Frontal cortex (tissue), 4 donors: ENCODE measurements around the gene TMEM179. TPM values are rescaled to one million over a fixed set of nuclear protein-coding genes. Genes with fewer than 3 reads are reported as not detected.
"Not testable (repeated sequence)": the region's sequence is repeated elsewhere in the genome, so short reads cannot be mapped to it uniquely, and the experiment has no call there.

Experiments
- DNase-seq, 2 donors: peaks; one replicate each; pipeline ENCODE4 v3.0.0; 2012; ENCODE audit warnings: low spot score in 2 of 2
- FAIRE-seq: peaks from 2 replicates; lab custom pipeline; 2012; peaks lifted over from hg19 to GRCh38; lab: Jason Lieb, UNC
- total RNA-seq: library from RNA; depleted of rRNA; stranded (reverse); fragments of >200 nt; gene quantifications from one replicate; pipeline ENCODE4 v1.2.3, GENCODE V29; 2014
- donor health status: control.
- donor health status: control.
- donor health status: control.

TMEM179 gene
- total RNA-seq, 1 donor from 2014 or later: 42.0 TPM

GRCh38 chr14:104589338-104590195, 15.0 kb downstream of the TMEM179 start:
- DNase-seq: no peak
- no peak for FAIRE-seq

- FAIRE-seq: no peak
- DNase-seq: peak; percentile 54 to 71
Measured at GRCh38 chr14:104588066-104588857, 16.3 kb downstream of the TMEM179 start.

DNA sequence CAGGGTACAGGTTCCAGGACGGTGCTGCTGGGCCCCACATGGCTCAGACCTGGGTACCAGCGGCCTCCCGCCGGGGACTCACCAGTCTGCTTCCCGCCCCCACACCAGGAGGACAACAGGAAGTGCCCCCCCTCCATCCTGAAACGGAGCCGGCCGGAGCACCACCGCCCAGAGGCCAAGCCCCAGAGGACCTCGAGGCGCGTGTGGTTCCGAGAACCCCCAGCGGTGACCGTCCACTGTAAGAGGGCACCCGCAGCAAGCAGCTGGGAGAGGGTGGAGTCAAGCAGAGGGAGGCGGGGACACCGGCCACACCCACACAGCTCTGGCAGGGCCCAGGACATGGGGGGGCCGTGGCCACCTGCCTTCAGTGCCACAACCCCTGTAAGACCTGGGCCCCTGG, 16.9 kb downstream of the TMEM179 start:
- FAIRE-seq (no peak), DNase-seq (no peak)

- DNase-seq (peak; percentile 61 to 62), FAIRE-seq (no peak)
Measured at GRCh38 chr14:104586832-104587620, 17.5 kb downstream of the TMEM179 start.

DNA sequence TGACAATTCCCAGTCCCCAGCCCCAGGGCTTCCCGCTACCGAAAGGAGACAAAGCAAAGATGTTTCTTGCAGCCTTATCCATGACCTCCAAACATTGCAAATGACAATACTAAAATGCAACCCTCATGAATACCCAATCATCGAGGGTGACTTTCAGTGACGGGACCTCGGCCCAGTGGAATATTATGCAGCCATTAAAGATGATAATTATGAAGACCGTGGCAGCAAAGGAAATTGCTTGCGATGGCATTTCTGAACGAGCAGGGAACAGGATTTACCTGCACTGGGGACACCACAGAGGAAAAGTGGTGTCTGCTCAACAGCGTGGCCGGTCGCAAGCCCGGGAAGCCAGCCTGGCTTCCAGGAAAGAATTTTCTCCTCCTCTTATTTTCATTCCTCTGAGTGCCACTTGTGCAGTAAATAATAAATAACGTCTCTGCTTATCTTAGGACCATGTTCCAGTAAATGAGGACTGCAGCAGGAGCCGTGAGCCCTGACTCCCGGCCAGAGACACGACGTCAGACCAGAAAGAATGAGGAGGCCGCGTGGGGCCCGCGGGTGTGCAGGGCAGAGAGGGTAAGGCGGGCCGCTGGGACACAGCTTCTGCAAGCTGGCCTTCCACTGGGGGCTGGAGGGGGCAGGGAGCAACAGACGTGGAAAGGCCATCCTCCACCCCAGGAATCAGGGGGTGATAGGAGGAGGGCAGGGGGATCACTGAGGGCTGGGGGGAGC, 18.4 kb downstream of the TMEM179 start:
- no peak for DNase-seq
- no peak for FAIRE-seq

DNA sequence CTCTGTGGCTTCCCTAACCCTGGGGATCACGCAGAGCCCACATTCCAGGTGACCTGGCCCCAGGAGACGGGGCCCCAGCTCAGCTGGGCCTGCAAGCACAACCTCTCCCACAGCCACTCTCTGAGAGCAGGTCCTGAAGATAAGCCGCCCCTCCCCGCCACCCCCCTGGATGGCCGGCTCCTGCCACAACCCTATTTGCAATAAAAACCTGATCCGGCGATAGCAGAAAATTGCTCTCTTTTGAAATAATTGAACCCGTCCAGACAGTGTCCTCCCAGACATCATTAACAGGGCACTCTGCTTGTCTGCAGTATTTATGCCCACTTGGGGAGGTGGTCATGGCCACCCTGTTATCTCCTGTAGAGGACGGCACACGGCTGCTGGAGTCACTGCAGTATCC, 20.0 kb downstream of the TMEM179 start:
- DNase-seq (no peak), FAIRE-seq (no peak)

GRCh38 chr14:104583424-104584306, 20.9 kb downstream of the TMEM179 start:
- FAIRE-seq (no peak), DNase-seq (no peak)

GRCh38 chr14:104582662-104583061, 21.9 kb downstream of the TMEM179 start:
- FAIRE-seq (no peak), DNase-seq (no peak)

DNA sequence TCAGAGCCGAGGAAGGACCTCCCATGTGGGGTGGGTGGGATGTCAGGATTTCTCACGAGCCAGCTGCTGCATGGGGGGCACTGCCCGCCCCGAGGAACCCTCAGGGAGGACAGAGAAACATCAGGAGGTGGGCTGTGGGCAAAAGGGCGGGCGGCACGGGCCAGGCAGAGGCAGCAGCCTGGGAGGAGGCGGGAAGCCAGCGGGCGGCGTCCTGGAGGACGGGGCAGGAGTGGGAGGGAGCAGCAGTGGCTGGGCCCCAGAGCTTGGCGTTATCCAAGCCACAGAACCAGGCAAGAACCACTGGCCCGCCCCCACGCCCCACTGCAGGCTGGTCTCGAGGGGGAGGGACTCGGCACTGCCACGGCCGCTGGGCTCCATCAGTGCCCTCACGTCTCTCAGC, 22.6 kb downstream of the TMEM179 start:
- no peak for FAIRE-seq

GRCh38 chr14:104581521-104581920, 23.1 kb downstream of the TMEM179 start:
- no peak for DNase-seq
- FAIRE-seq: no peak

More for the DNA sequence above, 22.6 kb downstream of the TMEM179 start:
- no peak for DNase-seq

GRCh38 chr14:104580961-104581360, 23.6 kb downstream of the TMEM179 start:
- no peak for DNase-seq
- FAIRE-seq: no peak

- not testable (repeated sequence) for DNase-seq, FAIRE-seq
Measured at GRCh38 chr14:104579939-104580338, 24.6 kb downstream of the TMEM179 start.

DNA sequence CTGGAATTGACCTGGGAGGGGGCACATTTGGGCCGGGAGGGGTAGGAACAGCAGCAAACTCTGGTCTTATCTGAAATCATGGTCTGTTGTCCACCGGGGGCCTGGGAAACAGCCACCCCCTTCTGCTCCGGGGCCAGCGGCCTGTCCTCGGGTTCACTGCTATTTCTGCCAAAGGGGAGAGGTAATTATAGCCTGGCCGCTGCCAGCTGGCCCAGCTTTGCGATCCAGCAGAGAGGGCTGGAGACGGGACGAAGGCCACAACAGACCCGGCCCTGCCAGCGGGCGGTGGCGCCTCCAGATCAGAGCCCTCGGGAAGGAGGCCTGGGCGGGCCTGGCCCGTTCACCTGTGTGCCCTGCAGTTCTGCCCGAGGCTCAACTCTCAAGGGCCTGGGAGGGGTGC, 25.1 kb downstream of the TMEM179 start, which contains the start of gene C14orf180:
Gene C14orf180 (plus strand): TSS at position 258 of the 400 bp plus-strand sequence. CDS start 6,667 bp downstream, outside the sequence.
- DNase-seq (peak in 1 of 2 donors; percentile 60), FAIRE-seq (no peak)

DNA sequence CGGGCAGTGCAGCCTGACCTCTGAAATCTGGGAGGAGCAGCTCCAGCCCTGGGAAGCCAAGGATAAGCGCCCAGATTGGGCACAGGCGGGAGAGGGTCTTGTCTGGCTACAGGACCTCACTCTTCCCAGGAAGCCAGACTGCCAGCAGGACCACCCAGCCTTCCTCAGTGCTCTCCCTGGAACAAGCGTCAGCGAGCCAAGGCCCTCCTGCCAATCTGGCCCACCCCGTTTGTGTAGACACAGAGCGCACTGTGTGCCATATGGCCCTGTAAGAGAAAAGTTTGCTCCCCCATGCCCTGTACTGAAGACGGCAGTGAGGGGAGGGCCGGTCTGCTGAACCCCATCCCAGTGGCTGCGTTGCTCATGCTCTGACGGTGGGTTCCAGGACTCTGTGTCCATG, 26.3 kb downstream of the TMEM179 start:
- FAIRE-seq (no peak), DNase-seq (no peak)

DNA sequence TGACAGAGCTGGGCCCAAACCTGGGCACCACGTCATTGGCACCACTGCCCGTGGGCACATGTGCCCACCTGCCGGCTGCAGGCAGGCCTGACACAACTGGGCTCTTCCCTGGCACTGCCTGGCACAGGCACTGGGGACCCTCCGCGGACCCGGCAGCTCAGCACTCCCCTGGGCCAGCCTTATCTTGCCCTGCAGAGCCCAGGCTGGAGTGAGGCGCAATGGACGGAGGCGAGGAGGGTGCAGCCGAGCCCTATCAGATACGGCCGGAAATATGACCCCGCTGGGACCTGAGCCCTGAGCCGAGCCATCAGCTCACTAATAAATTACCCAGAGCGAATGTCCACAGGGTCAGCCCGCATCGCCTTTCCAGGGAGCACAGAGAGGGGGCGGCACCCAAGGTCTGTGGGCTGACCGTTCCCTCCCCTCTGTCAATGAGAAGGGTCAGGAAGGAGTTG, 26.7 kb downstream of the TMEM179 start:
- DNase-seq (no peak), FAIRE-seq (no peak)

- no peak for FAIRE-seq
- DNase-seq: no peak
Measured at GRCh38 chr14:104577426-104577825, 27.1 kb downstream of the TMEM179 start.

GRCh38 chr14:104576970-104577332, 27.6 kb downstream of the TMEM179 start:
- DNase-seq: no peak

DNA sequence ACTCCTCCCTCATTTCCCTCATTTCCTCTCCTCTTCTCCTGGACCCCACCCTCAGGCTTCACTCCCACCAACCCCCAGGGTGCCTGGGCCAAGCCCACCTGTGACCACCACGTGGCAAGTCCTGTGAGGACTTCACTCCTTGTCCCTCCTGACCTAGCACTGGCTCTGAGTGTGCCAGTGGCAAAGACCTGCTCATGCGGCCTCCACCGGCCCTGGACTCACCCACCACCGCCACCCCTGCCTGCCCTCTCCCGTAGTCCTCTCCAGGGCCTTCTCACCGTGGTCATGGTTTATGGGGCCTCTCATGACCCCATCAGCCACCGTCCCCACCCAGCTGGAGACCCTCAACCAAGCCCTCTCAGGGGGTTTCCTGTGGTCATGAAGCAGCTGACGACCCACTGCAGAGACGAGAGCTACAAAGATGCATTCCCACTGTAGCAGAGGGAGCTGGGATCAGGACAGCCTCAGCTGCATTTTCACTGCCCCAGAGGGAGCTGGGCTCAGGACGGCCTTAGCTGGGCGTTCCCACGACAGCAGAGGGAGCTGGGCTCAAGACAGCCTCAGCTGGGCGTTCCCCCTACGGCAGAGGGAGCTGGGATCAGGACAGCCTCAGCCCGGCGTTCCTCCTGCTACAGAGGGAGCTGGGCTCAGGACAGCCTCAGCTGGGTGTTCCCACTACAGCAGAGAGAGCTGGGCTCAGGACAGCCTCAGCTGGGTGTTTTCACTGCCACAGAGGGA, 28.2 kb downstream of the TMEM179 start:
- FAIRE-seq (no peak), DNase-seq (no peak)

More at GRCh38 chr14:104576970-104577332, 27.6 kb downstream of the TMEM179 start:
- FAIRE-seq: no peak
